Panc1 (cell line): ENCODE measurements around the gene ELMO1. TPM values are rescaled to one million over a fixed set of nuclear protein-coding genes. Genes with fewer than 3 reads are reported as not detected.

ENCODE experiments used
- ATAC-seq: fragments of 200-7000 bp; cut with Tn5 transposase; 2 replicates; pipeline ENCODE4 v1.9.1; 2020; ENCODE audit warnings: mild to moderate bottlenecking, moderate library complexity
- BruUV-seq: library from RNA; stranded (reverse); fragments of 400-500 nt; replicated peaks from 2 replicates; lab custom pipeline; 2021; lab: Mats Ljungman, UMichigan
- CTCF ChIA-PET: fragments of 300-600 bp; sonication (Branson Sonifier 250); formaldehyde crosslinking; loops from one replicate; lab custom pipeline; 2022; ENCODE audit warnings: antibody characterized with exemption; lab: Charles Lee
- POLR2A ChIA-PET: fragments of 300-600 bp; sonication (Branson Sonifier 250); formaldehyde crosslinking; loops from one replicate; lab custom pipeline; 2022; ENCODE audit warnings: antibody characterized with exemption; lab: Charles Lee
- DNase-seq: peaks from one replicate; pipeline ENCODE4 v3.0.0-alpha.2; 2010; ENCODE audit warnings: low read depth, low spot score
- H3K27ac ChIP-seq: 2 replicates; pipeline ENCODE4 v1.5.1; 2011; ENCODE audit warnings: mild to moderate bottlenecking, low read length, inconsistent platforms
- H3K27me3 ChIP-seq: fragments of 200-500 bp; sonication (Bioruptor generic); 2 replicates; pipeline ENCODE4 v1.6.0; 2014; ENCODE audit warnings: low read length, inconsistent platforms; ENCODE audit not compliant: control insufficient read depth, insufficient read depth
- H3K36me3 ChIP-seq: fragments of 200-500 bp; sonication (Bioruptor generic); 2 replicates; pipeline ENCODE4 v1.5.1; 2014; ENCODE audit warnings: inconsistent platforms, mild to moderate bottlenecking, low read length, moderate library complexity; ENCODE audit not compliant: control insufficient read depth, insufficient read depth
- H3K4me1 ChIP-seq: 2 replicates; pipeline ENCODE4 v1.5.1; 2011; ENCODE audit warnings: inconsistent platforms, mild to moderate bottlenecking, low read length, moderate library complexity; ENCODE audit not compliant: control insufficient read depth, insufficient read depth
- H3K4me3 ChIP-seq, 2 experiments: 2 replicates each; pipeline ENCODE4 v1.5.1; 2011 to 2012; ENCODE audit warnings: low read depth in 2 of 2, low read length in 2 of 2, mild to moderate bottlenecking in 2 of 2, inconsistent platforms in 1 of 2, moderate library complexity in 1 of 2
- H3K9me3 ChIP-seq: fragments of 200-500 bp; sonication (Bioruptor generic); 2 replicates; pipeline ENCODE4 v1.5.1; 2014; ENCODE audit warnings: low read depth, mild to moderate bottlenecking, inconsistent platforms, low read length, moderate library complexity; ENCODE audit not compliant: control insufficient read depth, insufficient read depth
- CTCF ChIP-seq: fragments of 450-650 bp; IDR thresholded peaks from 2 replicates; pipeline ENCODE4 v1.5.1; 2017; ENCODE audit warnings: mild to moderate bottlenecking
- POLR2AphosphoS5 ChIP-seq: IDR thresholded peaks from 2 replicates; pipeline ENCODE4 v1.6.1; 2012; ENCODE audit warnings: mild to moderate bottlenecking, low read depth, low read length, moderate library complexity
- REST ChIP-seq, 2 experiments: IDR thresholded peaks; 2 replicates each; pipeline ENCODE4 v1.6.1; 2011 to 2012; ENCODE audit warnings: low read depth in 2 of 2, control low read depth in 1 of 2, low read length in 1 of 2, mild to moderate bottlenecking in 1 of 2, moderate library complexity in 1 of 2; ENCODE audit not compliant: insufficient read depth in 1 of 2
- SIN3A ChIP-seq: IDR thresholded peaks from 2 replicates; pipeline ENCODE4 v1.6.1; 2012; ENCODE audit warnings: low read depth, mild to moderate bottlenecking, low read length, moderate library complexity, borderline replicate concordance; ENCODE audit not compliant: insufficient read depth
- TCF7L2 ChIP-seq: IDR thresholded peaks from 2 replicates; pipeline ENCODE4 v1.6.1; 2011; ENCODE audit warnings: mild to moderate bottlenecking, low read depth, low read length, inconsistent platforms
- in situ Hi-C: cut with HindIII; loops from 2 replicates; pipeline ENCODE4 v1.10.0; 2016; ENCODE audit warnings: low sequenced_read_pairs, low pct_unique_long_range_greater_than_20kb
- intact Hi-C: fragments of 100-400 bp; cut with micrococcal nuclease; formaldehyde crosslinking; loops from one replicate; pipeline ENCODE4 v1.10.0; 2022; ENCODE audit not compliant: unreplicated experiment
- total RNA-seq: library from RNA; stranded (reverse); gene quantifications from one replicate; pipeline ENCODE4 v1.2.1, GENCODE V29; 2021; ENCODE audit not compliant: unreplicated experiment

The ELMO1 gene
- total RNA-seq, 1 experiment from 2014 or later, result 0.80 TPM

GRCh38 chr7:37269711-37270508 is 178.8 kb downstream of the ELMO1 start:
- Histone ChIP-seq H3K9me3 (no peaks in the 10 kb centered on the region), H3K36me3 (no peaks in the 10 kb centered on the region), H3K4me3 (no peak overlapping the region; a peak in 1 of 4 replicates), H3K27me3 (peaks cover 2% of the 10 kb centered on the region; the same call in 1 of the 2 replicates), H3K27ac (no peak overlapping the region), H3K4me1 (no peaks in the 10 kb centered on the region)
- in situ Hi-C loops (no loop called here), intact Hi-C loops (no loop called here)
- TF ChIP-seq TCF7L2, result no peak
- TF ChIP-seq REST (IDR thresholded peaks at IDR 0.05; ENCODE audit: insufficient read depth in 1 of 2, low read depth in 2 of 2, low read length in 1 of 2), result no peak
- no peak for TF ChIP-seq POLR2AphosphoS5
- TF ChIP-seq CTCF, result no peak
- no peak for TF ChIP-seq SIN3A
- ChIA-PET POLR2A (interaction anchor here (0.6 kb wide), 2 partner anchors 540 to 908 kb away, joined by 4 read pairs; no protein-coding TSS in a partner anchor), CTCF (no interaction called here)
- BruUV-seq, result no TSS peak
- ATAC-seq, result no peak
- DNase-seq, result no peak

- DNase-seq (no peak), ATAC-seq (no peak)
- Histone ChIP-seq H3K27ac (no peak overlapping the region), H3K9me3 (no peaks in the 10 kb centered on the region), H3K4me1 (no peaks in the 10 kb centered on the region), H3K27me3 (peaks cover 6% of the 10 kb centered on the region), H3K36me3 (no peaks in the 10 kb centered on the region), H3K4me3 (no peak overlapping the region)
- ChIA-PET POLR2A (no interaction called here), CTCF (no interaction called here)
- in situ Hi-C loops (no loop called here), intact Hi-C loops (no loop called here)
- BruUV-seq, result no TSS peak
- no peak for TF ChIP-seq CTCF
- no peak for TF ChIP-seq REST (IDR thresholded peaks at IDR 0.05; ENCODE audit: insufficient read depth in 1 of 2, low read depth in 2 of 2, low read length in 1 of 2)
- TF ChIP-seq SIN3A, result no peak
- TF ChIP-seq POLR2AphosphoS5, result no peak
- no peak for TF ChIP-seq TCF7L2
These were observed 181.4 kb downstream of the ELMO1 start for GRCh38 chr7:37267251-37267650.
